ENCODE data around the gene WAC. TPM values are rescaled to one million over a fixed set of nuclear protein-coding genes. Genes with fewer than 3 reads are reported as not detected.
A peak's percentile ranks its signal among the peaks of the same experiment; 100 is the strongest.
"Not testable (repeated sequence)": the region's sequence is repeated elsewhere in the genome, so short reads cannot be mapped to it uniquely, and the experiment has no call there.

WAC gene
- total RNA-seq, 3 donors from 2014 or later, result 85.7 to 212 (median 111) TPM

DNA sequence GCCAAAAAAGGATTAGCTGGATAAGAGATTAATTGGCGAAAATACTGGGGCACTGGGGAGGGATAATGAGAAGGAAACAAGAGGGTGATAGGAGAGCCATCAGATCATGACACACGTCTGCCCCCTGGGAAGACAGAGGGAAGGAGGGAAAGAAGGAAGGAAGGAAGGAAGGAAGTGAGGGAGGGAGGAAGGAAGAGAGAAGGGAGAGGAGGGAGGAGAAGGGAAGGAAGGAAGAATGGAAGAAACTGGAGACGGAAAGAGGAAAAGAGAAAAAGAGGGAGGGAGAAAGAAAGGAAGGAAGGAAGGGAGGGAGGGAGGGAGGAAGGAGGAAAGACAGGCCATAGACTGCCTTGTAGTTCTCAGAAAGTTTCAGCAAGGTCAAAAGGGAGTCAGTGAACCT, 37.8 kb upstream of the WAC start:
- no peaks in the 10 kb centered on the region for H3K9me3 ChIP-seq
- no peak for DNase-seq
- H3K36me3 ChIP-seq (ENCODE audit: low read depth), result no peaks in the 10 kb centered on the region
- H3K4me3 ChIP-seq, result no peak overlapping the region
- no peak for ATAC-seq
- intact Hi-C loops (cut with DNase I, micrococcal nuclease), result no loop called here
- TF ChIP-seq, protein P1, sequence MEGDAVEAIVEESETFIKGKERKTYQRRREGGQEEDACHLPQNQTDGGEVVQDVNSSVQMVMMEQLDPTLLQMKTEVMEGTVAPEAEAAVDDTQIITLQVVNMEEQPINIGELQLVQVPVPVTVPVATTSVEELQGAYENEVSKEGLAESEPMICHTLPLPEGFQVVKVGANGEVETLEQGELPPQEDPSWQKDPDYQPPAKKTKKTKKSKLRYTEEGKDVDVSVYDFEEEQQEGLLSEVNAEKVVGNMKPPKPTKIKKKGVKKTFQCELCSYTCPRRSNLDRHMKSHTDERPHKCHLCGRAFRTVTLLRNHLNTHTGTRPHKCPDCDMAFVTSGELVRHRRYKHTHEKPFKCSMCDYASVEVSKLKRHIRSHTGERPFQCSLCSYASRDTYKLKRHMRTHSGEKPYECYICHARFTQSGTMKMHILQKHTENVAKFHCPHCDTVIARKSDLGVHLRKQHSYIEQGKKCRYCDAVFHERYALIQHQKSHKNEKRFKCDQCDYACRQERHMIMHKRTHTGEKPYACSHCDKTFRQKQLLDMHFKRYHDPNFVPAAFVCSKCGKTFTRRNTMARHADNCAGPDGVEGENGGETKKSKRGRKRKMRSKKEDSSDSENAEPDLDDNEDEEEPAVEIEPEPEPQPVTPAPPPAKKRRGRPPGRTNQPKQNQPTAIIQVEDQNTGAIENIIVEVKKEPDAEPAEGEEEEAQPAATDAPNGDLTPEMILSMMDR (IDR thresholded peaks at IDR 0.05), result no peak
- H3K4me1 ChIP-seq (ENCODE audit: low read depth), result no peaks in the 10 kb centered on the region

DNA sequence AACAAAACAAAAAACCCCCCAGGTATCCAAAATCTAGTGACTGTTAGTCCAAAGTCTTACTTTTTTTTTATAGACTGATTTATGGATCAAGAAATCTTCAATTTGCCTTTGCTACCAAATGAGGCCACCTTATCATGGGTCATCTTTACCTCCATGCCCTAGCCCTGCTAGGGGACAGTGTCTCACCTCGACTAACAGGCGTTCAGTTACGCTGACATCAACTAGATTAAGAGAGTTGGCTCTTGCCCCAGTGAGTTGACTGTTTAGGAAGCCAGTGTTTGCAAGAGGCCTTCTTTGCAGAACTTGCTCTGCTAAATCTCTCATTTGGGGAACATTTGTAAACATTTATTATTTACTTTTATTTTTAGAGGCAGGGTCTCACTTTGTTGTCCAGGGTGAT, 36.9 kb upstream of the WAC start:
- intact Hi-C loops (cut with DNase I, micrococcal nuclease), result no loop called here

DNA sequence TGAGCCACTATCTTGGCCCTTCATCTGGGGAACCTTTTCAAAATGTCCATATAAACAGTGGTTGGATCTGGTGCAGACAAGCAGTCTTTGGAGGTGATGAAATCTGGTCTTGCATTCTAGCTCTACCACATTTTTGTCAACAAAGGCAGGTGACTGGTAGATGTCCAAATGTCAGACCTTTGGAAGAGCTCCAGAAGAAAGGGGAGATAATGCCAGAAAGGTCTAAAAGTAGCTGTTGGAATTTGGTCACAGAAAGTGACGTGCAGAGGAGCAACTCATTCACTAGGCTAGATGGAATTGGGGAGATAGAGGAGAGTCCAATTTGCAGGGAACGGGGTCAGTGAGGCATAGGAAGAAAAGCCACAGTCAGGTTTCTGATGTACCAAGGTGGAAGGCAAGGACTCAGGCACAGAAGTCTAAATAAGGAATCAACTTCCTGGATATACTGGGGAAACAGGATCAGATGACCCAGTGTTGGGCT, 36.4 kb upstream of the WAC start:
- no peak overlapping the region for H3K4me3 ChIP-seq
- no peaks in the 10 kb centered on the region for H3K36me3 ChIP-seq (ENCODE audit: low read depth)
- no peaks in the 10 kb centered on the region for H3K4me1 ChIP-seq (ENCODE audit: low read depth)
- H3K9me3 ChIP-seq, result no peaks in the 10 kb centered on the region
- DNase-seq (no peak), ATAC-seq (no peak)
- intact Hi-C loops (cut with DNase I, micrococcal nuclease), result no loop called here
- TF ChIP-seq, protein P1 (IDR thresholded peaks at IDR 0.05), result no peak

More for the DNA sequence above, 36.9 kb upstream of the WAC start:
- H3K36me3 ChIP-seq (ENCODE audit: low read depth), result no peaks in the 10 kb centered on the region
- TF ChIP-seq, protein P1 (IDR thresholded peaks at IDR 0.05), result no peak
- DNase-seq (no peak), ATAC-seq (no peak)
- H3K9me3 ChIP-seq, result no peaks in the 10 kb centered on the region
- no peak overlapping the region for H3K4me3 ChIP-seq
- H3K4me1 ChIP-seq (ENCODE audit: low read depth), result no peaks in the 10 kb centered on the region

DNA sequence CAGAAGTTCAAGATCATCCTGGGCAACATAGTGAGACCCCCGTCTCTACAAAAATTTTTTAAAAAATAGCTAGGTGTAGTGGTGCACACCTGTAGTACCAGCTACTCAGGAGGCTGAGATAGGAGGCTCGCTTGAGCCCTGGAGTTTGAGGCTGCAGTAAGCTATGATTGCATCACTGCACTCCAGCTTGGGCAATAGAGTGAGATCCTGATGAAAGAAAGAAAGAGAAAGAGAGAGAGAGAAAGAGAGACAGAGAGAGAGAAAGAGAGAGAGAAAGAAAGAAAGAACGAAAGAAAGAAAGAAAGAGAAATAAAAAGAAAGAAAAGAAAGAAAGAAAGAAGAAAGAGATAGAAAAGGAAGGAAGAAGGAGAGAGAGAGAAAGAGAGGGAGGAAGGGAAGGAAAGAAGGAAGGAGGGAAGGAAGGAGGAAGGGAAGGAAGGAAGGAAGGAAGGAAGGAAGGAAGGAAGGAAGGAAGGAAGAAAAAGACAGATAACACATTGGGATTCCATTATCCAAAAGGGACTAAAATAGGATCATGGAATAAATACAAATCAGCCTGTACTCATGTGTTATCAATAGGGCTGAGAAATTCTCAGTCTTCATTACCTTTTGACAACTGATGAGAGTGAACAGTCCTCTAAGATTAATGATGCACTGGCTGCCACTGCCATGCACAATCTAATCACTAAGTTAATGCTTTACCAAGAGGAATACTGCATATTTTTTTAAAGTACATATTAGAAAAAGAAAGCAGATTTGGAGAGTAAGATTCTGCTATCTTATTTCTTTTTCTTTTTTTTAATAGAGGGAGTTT, 35.4 kb upstream of the WAC start:
- H3K36me3 ChIP-seq (ENCODE audit: low read depth), result no peaks in the 10 kb centered on the region
- H3K4me3 ChIP-seq, result no peak overlapping the region
- no peak for ATAC-seq
- DNase-seq, result no peak
- intact Hi-C loops (cut with DNase I, micrococcal nuclease), result no loop called here
- H3K4me1 ChIP-seq (ENCODE audit: low read depth), result no peaks in the 10 kb centered on the region
- H3K9me3 ChIP-seq, result no peaks in the 10 kb centered on the region
- TF ChIP-seq, protein P1 (IDR thresholded peaks at IDR 0.05), result no peak

DNA sequence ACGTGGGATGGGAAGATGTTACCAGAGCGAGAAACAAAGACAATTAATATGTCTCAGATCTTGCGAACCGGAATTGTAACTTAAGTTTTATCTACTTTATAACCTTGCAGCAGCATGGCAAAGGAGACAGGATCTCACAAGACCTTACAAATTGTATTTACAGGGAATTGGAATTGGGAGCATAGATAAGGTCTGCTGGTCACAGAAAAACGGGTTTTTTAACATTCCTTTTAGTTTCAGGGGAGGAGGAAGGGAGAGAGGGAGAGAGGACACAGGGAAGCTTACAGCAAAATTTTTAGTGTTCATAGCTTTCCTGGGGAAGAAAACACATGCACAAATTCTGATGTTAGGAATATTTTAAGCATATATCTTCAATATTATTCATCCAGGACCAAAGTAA, 32.7 kb upstream of the WAC start:
- intact Hi-C loops (cut with DNase I, micrococcal nuclease); DNase-seq; H3K36me3 ChIP-seq (ENCODE audit: low read depth); H3K9me3 ChIP-seq; ATAC-seq; H3K4me3 ChIP-seq; H3K4me1 ChIP-seq (ENCODE audit: low read depth): not testable (repeated sequence)

DNA sequence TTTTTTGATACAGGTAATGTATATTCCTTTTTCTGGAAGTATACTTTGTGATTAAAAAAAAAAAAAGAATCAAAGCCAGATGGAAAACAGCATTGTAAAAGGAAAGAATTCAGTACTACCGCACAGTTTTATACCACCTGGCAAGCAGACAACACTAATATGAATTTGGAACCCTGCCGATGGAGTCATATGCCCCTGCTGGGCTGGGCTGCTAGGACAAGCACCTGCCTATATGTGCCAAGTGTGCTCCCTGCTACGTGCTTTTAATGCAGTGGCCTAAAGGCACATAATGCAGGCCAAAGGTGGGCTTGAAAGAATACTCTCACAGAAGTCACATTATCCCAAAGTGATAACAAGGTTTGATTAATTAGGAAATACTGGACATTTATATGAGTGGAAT, 29.8 kb upstream of the WAC start:
- DNase-seq (peak in 2 of 3 donors; percentile 77 to 90), ATAC-seq (peak; percentile 99)
- Histone ChIP-seq H3K4me3 (no peak overlapping the region), H3K9me3 (no peaks in the 10 kb centered on the region), H3K36me3 (ENCODE audit: low read depth) (no peaks in the 10 kb centered on the region), H3K4me1 (ENCODE audit: low read depth) (no peaks in the 10 kb centered on the region)
- TF ChIP-seq, protein P1 (IDR thresholded peaks at IDR 0.05), result no peak
- intact Hi-C loops (cut with DNase I, micrococcal nuclease), result no loop called here

Measured in mucosa of descending colon (tissue), 3 donors.